ENCODE data around the gene TSPAN31.

TSPAN31 gene

GRCh38 chr12:57722716-57723629 is 21.9 kb upstream of the TSPAN31 start:
- no peak overlapping the region for H3K4me3 ChIP-seq (ENCODE audit: control insufficient read depth, low read depth, low read length)
- DNase-seq (ENCODE audit: low read depth), result no peak
- TF ChIP-seq CTCF (IDR thresholded peaks at IDR 0.05; ENCODE audit: control insufficient read depth, insufficient read depth, low read depth, low read length, missing control alignments), result no peak

- no peak for DNase-seq (ENCODE audit: low read depth)
- TF ChIP-seq CTCF (IDR thresholded peaks at IDR 0.05; ENCODE audit: control insufficient read depth, insufficient read depth, low read depth, low read length, missing control alignments), result no peak
- no peak overlapping the region for H3K4me3 ChIP-seq (ENCODE audit: control insufficient read depth, low read depth, low read length)
These were observed 21.2 kb upstream of the TSPAN31 start for GRCh38 chr12:57723630-57723962.

DNA sequence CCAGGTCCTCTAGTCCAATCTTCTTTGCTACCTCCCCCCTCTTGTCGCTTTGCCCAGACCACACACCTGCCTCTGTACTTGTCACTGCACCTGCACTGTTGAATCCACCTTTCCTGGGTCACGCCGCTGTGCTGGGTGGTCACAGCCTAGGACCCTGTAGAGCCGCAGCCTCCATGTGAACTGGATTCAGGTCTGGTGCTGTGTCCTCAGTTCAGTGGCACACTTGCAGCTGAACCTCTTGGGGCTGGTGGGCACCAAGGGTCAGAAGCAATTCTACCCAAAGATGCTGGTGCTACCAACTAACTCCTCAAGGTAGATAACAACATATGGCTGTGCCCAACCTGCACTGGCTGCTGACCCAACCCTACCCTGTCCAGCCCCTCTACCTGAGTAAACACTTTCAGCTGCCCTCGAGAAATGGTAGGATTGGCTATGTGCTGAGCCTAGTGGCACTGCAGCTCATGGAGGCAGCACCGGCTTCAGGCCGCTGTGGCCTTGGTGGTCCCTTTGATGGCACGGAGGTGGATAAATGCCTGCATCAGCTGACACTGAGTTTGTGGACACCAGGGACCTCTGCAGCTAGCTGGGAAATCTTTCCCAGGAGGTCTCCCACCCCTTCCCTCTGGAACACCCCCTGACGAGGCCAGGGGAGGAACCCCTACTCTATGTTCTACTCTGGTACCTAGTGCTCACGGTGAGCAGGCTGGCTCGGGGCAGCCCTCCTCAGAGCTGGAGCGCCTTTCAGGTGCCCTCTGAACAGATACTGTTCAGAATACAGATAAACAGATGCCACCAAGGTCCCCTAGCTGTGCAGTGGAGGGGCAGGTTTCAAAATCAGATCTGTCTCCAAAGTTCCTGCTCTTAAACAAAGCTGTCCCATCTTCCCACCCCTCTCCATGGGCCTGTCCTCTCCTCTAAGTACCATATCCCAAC is 20.6 kb upstream of the TSPAN31 start:
- TF ChIP-seq CTCF (IDR thresholded peaks at IDR 0.05; ENCODE audit: control insufficient read depth, insufficient read depth, low read depth, low read length, missing control alignments), result no peak
- no peak overlapping the region for H3K4me3 ChIP-seq (ENCODE audit: control insufficient read depth, low read depth, low read length)
- no peak for DNase-seq (ENCODE audit: low read depth)

DNA sequence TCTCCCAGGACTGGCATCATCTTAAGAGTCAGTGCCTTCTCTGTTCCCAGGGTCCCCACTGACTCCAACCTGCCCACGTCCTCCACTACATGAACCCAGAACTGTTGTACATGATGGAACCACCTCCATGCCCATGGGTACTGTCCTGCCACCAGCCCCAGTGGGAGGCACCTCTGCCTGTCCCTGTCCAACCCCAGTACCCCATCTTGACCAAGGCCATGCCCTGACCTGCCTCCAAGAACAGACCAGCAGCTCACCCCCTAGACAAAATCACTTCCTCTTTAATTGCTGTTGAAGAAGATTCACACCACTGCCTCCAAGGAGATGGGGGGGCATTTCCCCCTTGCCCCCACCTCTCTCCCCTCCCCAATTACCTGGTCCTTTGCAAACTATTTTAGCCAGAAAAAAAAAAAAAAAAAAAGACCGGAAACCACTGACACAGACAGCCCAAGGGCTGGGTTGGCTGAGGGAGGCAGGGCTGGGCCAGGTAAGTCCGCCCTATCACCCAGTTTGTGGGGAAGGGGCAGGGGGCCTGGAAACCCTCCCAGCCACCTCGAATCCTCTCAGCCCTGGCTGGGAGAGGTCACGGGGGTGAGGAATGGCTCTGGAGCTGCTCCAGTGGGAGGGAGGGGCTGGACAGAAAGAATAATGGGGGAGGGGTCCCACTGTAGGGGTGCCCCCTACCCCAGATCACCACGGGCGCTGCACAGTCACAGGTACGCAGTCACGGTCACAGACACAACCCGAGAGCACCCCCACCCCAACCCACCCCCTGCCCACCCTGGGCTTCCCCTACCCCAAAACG is 19.7 kb upstream of the TSPAN31 start:
- H3K4me3 ChIP-seq (ENCODE audit: control insufficient read depth, low read depth, low read length), result no peak overlapping the region
- no peak for TF ChIP-seq CTCF (IDR thresholded peaks at IDR 0.05; ENCODE audit: control insufficient read depth, insufficient read depth, low read depth, low read length, missing control alignments)
- no peak for DNase-seq (ENCODE audit: low read depth)

GRCh38 chr12:57725851-57726150 is 19.0 kb upstream of the TSPAN31 start:
- peak overlapping the region; percentile 97 for H3K4me3 ChIP-seq (ENCODE audit: control insufficient read depth, low read depth, low read length)
- DNase-seq (ENCODE audit: low read depth), result no peak
- no peak for TF ChIP-seq CTCF (IDR thresholded peaks at IDR 0.05; ENCODE audit: control insufficient read depth, insufficient read depth, low read depth, low read length, missing control alignments)
